ENCODE results near the gene PHAF1. TPM values are rescaled to one million over a fixed set of nuclear protein-coding genes. Genes with fewer than 3 reads are reported as not detected.

PHAF1 gene
- total and polyA plus RNA-seq, 2 donors (not counting 1 experiment from before 2014, with no cell fraction given): 18.8 to 20.7 TPM

DNA sequence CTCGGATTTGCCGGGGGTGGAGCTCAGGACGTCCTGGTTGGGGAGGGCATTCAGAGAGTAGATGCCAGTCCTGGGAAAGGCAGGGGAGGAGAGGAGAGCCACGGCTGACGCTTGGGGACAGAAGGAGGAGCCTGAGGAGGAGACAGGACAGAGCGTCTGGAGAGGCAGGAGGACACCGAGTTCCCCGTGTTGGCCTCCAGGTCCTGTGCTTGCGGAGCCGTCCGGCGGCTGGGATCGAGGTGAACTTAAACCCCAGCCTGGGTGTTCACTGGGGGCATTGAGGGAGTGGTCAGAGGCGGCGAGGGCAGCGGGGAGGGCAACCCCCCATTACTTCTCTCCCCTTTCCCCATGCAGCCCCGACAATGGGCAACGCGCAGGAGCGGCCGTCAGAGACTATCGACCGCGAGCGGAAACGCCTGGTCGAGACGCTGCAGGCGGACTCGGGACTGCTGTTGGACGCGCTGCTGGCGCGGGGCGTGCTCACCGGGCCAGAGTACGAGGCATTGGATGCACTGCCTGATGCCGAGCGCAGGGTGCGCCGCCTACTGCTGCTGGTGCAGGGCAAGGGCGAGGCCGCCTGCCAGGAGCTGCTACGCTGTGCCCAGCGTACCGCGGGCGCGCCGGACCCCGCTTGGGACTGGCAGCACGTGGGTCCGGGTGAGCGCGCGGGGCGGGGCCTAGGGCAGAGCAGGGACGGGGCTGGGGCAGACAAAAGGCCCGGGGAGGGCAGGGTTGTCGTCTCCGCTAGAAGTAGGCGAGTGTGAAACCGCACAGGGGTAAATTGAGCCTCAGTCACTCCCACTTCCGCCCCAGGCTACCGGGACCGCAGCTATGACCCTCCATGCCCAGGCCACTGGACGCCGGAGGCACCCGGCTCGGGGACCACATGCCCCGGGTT lies 64.3 kb downstream of the PHAF1 start:
- Mint-ChIP-seq H3K27me3 (peaks cover 64% of the 10 kb centered on the region), H3K4me3 (peak overlapping the region; percentile 87), H3K4me1 (peaks cover 39% of the 10 kb centered on the region), H3K9me3 (ENCODE audit: insufficient read depth) (no peaks in the 10 kb centered on the region), H3K27ac (no peak overlapping the region)
- H4K20me1 ChIP-seq (ENCODE audit: control insufficient read depth, insufficient read depth, low read length, poor library complexity, severe bottlenecking): peaks cover 4% of the 10 kb centered on the region
- DNase-seq: peak; percentile 72
- H3K27ac ChIP-seq (ENCODE audit: low read length in 2 of 2): no peak overlapping the region
- peak overlapping the region in 4 of 5 experiments; percentile 25 to 59 (median 48) for H3K4me3 ChIP-seq (ENCODE audit: control extremely low read depth in 1 of 5, extremely low read depth in 1 of 5, insufficient read depth in 1 of 5, low read depth in 2 of 5, low read length in 4 of 5)
- under 1% methylated on average over 71 of the region's 71 CpGs for WGBS (ENCODE audit: insufficient coverage)
- no peaks in the 10 kb centered on the region for H3K36me3 ChIP-seq (replicated peaks in 1 of 2; ENCODE audit: control extremely low read depth in 1 of 2, control insufficient read depth in 1 of 2, extremely low read depth in 1 of 2, insufficient read depth in 2 of 2, low read length in 1 of 2)
- H3K4me2 ChIP-seq (replicated peaks; ENCODE audit: low read depth, low read length, poor library complexity, severe bottlenecking): peak overlapping the region; percentile 98
- H2AFZ ChIP-seq (ENCODE audit: insufficient read depth, low read depth, low read length, poor library complexity, severe bottlenecking): peak overlapping the region; percentile 50
- ChIA-PET CTCF (interaction anchor here (0.7 to 3.6 kb wide), 9 partner anchors 11 to 53 kb away, joined by 3 to 15 read pairs (median 4); partner anchors contain the start of genes FBXL8, TMEM208 and TRADD), POLR2A (no interaction called here)
- peak overlapping the region; percentile 63 for H3K9ac ChIP-seq (ENCODE audit: low read length)
- intact Hi-C loops (cut with micrococcal nuclease): no loop called here
- H3K4me1 ChIP-seq (ENCODE audit: control insufficient read depth in 2 of 2, insufficient read depth in 2 of 2, low read length in 2 of 2): peaks cover 47 to 51% of the 10 kb centered on the region in 2 donors
- peak; percentile 80 for ATAC-seq (ENCODE audit: low read depth)
- H3K9me3 ChIP-seq (ENCODE audit: control extremely low read depth in 1 of 3, control insufficient read depth in 2 of 3, insufficient read depth in 1 of 3, low read length in 2 of 3): peaks cover 0 to 25% (median 0%) of the 10 kb centered on the region in 3 donors
- TF ChIP-seq, protein P1, sequence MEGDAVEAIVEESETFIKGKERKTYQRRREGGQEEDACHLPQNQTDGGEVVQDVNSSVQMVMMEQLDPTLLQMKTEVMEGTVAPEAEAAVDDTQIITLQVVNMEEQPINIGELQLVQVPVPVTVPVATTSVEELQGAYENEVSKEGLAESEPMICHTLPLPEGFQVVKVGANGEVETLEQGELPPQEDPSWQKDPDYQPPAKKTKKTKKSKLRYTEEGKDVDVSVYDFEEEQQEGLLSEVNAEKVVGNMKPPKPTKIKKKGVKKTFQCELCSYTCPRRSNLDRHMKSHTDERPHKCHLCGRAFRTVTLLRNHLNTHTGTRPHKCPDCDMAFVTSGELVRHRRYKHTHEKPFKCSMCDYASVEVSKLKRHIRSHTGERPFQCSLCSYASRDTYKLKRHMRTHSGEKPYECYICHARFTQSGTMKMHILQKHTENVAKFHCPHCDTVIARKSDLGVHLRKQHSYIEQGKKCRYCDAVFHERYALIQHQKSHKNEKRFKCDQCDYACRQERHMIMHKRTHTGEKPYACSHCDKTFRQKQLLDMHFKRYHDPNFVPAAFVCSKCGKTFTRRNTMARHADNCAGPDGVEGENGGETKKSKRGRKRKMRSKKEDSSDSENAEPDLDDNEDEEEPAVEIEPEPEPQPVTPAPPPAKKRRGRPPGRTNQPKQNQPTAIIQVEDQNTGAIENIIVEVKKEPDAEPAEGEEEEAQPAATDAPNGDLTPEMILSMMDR (IDR thresholded peaks at IDR 0.05): no peak
- no peak for TF ChIP-seq EZH2 (IDR thresholded peaks at IDR 0.05; ENCODE audit: borderline replicate concordance, insufficient read depth, low read depth, low read length, poor library complexity, severe bottlenecking)
- H3K79me2 ChIP-seq (ENCODE audit: control insufficient read depth, insufficient read depth, low read length): no peaks in the 10 kb centered on the region
- H3K27me3 ChIP-seq (replicated peaks in 1 of 4; ENCODE audit: control extremely low read depth in 1 of 4, control insufficient read depth in 3 of 4, insufficient read depth in 4 of 4, low read length in 3 of 4): peaks cover 0 to 86% (median 53%) of the 10 kb centered on the region in 4 experiments
